Esophagus muscularis mucosa (tissue), 3 donors: ENCODE results near the gene RAB32.

Experiments
- CTCF ChIP-seq, 3 experiments: fragments of 200-600 bp in 2 of 3; fragments of 450-650 bp in 1 of 3; sonication (generic) in 2 of 3; IDR thresholded peaks; one replicate each; pipeline ENCODE4 v1.5.1; 2017 to 2019; ENCODE audit warnings: antibody characterized with exemption in 3 of 3, mild to moderate bottlenecking in 2 of 3, moderate library complexity in 1 of 3
- POLR2A ChIP-seq: fragments of 450-650 bp; IDR thresholded peaks from one replicate; pipeline ENCODE4 v1.6.1; 2017; ENCODE audit warnings: antibody characterized with exemption, moderate library complexity, mild to moderate bottlenecking, low read depth

GRCh38 chr6:146546443-146547043 is 2.9 kb downstream of the RAB32 start:
- TF ChIP-seq CTCF (IDR thresholded peaks at IDR 0.05) (no peak), POLR2A (no peak)
